GM23338 (cell line): Measurements from ENCODE around the gene SLC41A3.

ENCODE experiments used
- EZH2 ChIP-seq: fragments of 200-600 bp; sonication (generic); IDR thresholded peaks from one replicate; pipeline ENCODE4 v1.8.0; 2017; ENCODE audit warnings: antibody characterized with exemption, mild to moderate bottlenecking, low read depth; ENCODE audit not compliant: unreplicated experiment
- EZH2phosphoT487 ChIP-seq: fragments of 200-600 bp; sonication (generic); IDR thresholded peaks from one replicate; pipeline ENCODE4 v1.8.1; 2018; ENCODE audit warnings: antibody characterized with exemption; ENCODE audit not compliant: unreplicated experiment
- POLR2AphosphoS5 ChIP-seq: IDR thresholded peaks from 2 replicates; pipeline ENCODE4 v1.6.1; 2016; ENCODE audit warnings: antibody characterized with exemption, low read depth
- STAT1 ChIP-seq: IDR thresholded peaks from one replicate; pipeline ENCODE4 v1.6.1; 2016; ENCODE audit warnings: antibody characterized with exemption; ENCODE audit not compliant: unreplicated experiment
- TF ChIP-seq, protein P1 (sequence below), 2 experiments: fragments of 200-600 bp in 1 of 2; sonication (generic) in 1 of 2; conservative IDR thresholded peaks; 2 replicates each; pipeline versions ENCODE4 v1.5.1 to v1.6.1; 2016 to 2017; ENCODE audit warnings: antibody characterized with exemption in 2 of 2, low read depth in 2 of 2, mild to moderate bottlenecking in 2 of 2, moderate library complexity in 1 of 2
- TF ChIP-seq, protein P2 (sequence below): IDR thresholded peaks from one replicate; pipeline ENCODE4 v1.6.1; 2018; ENCODE audit warnings: antibody characterized with exemption; ENCODE audit not compliant: unreplicated experiment

DNA sequence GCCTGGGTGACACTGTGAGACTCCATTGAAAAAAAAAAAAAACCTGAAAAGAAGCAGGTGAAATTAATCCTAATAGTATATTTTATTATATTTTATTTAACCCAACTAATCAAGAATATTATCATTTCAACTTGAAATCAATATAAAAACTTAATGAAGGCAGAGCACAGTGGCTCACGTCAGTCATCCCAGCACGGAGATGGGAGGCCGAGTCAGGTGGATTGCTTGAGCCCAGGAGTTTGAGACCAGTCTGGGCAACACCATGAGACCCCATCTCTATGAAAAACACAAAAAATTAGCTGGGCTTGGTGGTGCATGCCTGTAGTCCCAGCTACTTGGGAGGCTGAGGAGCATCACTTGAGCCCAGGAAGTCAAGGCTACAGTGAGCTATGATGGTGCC is 33.3 kb upstream of the SLC41A3 start:
- TF ChIP-seq, protein P1, sequence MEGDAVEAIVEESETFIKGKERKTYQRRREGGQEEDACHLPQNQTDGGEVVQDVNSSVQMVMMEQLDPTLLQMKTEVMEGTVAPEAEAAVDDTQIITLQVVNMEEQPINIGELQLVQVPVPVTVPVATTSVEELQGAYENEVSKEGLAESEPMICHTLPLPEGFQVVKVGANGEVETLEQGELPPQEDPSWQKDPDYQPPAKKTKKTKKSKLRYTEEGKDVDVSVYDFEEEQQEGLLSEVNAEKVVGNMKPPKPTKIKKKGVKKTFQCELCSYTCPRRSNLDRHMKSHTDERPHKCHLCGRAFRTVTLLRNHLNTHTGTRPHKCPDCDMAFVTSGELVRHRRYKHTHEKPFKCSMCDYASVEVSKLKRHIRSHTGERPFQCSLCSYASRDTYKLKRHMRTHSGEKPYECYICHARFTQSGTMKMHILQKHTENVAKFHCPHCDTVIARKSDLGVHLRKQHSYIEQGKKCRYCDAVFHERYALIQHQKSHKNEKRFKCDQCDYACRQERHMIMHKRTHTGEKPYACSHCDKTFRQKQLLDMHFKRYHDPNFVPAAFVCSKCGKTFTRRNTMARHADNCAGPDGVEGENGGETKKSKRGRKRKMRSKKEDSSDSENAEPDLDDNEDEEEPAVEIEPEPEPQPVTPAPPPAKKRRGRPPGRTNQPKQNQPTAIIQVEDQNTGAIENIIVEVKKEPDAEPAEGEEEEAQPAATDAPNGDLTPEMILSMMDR (conservative IDR thresholded peaks at IDR 0.05; ENCODE audit: low read depth in 2 of 2) = no peak
- no peak for TF ChIP-seq STAT1
- no peak for TF ChIP-seq EZH2
- TF ChIP-seq EZH2phosphoT487 = no peak
- TF ChIP-seq, protein P2, sequence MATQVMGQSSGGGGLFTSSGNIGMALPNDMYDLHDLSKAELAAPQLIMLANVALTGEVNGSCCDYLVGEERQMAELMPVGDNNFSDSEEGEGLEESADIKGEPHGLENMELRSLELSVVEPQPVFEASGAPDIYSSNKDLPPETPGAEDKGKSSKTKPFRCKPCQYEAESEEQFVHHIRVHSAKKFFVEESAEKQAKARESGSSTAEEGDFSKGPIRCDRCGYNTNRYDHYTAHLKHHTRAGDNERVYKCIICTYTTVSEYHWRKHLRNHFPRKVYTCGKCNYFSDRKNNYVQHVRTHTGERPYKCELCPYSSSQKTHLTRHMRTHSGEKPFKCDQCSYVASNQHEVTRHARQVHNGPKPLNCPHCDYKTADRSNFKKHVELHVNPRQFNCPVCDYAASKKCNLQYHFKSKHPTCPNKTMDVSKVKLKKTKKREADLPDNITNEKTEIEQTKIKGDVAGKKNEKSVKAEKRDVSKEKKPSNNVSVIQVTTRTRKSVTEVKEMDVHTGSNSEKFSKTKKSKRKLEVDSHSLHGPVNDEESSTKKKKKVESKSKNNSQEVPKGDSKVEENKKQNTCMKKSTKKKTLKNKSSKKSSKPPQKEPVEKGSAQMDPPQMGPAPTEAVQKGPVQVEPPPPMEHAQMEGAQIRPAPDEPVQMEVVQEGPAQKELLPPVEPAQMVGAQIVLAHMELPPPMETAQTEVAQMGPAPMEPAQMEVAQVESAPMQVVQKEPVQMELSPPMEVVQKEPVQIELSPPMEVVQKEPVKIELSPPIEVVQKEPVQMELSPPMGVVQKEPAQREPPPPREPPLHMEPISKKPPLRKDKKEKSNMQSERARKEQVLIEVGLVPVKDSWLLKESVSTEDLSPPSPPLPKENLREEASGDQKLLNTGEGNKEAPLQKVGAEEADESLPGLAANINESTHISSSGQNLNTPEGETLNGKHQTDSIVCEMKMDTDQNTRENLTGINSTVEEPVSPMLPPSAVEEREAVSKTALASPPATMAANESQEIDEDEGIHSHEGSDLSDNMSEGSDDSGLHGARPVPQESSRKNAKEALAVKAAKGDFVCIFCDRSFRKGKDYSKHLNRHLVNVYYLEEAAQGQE = no peak
- TF ChIP-seq POLR2AphosphoS5 = no peak
